Measurements from ENCODE around the gene SPOCK1. TPM values are rescaled to one million over a fixed set of nuclear protein-coding genes. Genes with fewer than 3 reads are reported as not detected.

Gene SPOCK1
- polyA plus RNA-seq, 1 experiment, result 76.0 TPM

GRCh38 chr5:137507150-137507549, 8.0 kb upstream of the SPOCK1 start:
- ChIA-PET CTCF (interaction anchor here (1.1 kb wide), 1 partner anchor 187 kb away, joined by 10 read pairs; no protein-coding TSS in a partner anchor), POLR2A (no interaction called here)
- no peak overlapping the region for H3K4me3 ChIP-seq (ENCODE audit: low read depth, low read length)
- peaks cover 5% of the 10 kb centered on the region for H3K27me3 ChIP-seq (ENCODE audit: control insufficient read depth, insufficient read depth, low read length)
- DNase-seq (ENCODE audit: low read depth, low spot score), result no peak
- TF ChIP-seq CTCF (IDR thresholded peaks at IDR 0.05; ENCODE audit: low read depth, low read length), result no peak
- no peak overlapping the region for H3K27ac ChIP-seq (ENCODE audit: low read depth, low read length)
- H3K9me3 ChIP-seq (ENCODE audit: control insufficient read depth, insufficient read depth, low read length), result no peaks in the 10 kb centered on the region

GRCh38 chr5:137506296-137506695, 7.2 kb upstream of the SPOCK1 start:
- H3K9me3 ChIP-seq (ENCODE audit: control insufficient read depth, insufficient read depth, low read length), result no peaks in the 10 kb centered on the region
- H3K4me3 ChIP-seq (ENCODE audit: low read depth, low read length), result no peak overlapping the region
- no peak for DNase-seq (ENCODE audit: low read depth, low spot score)
- peaks cover 5% of the 10 kb centered on the region for H3K27me3 ChIP-seq (ENCODE audit: control insufficient read depth, insufficient read depth, low read length)
- H3K27ac ChIP-seq (ENCODE audit: low read depth, low read length), result no peak overlapping the region
- no peak for TF ChIP-seq CTCF (IDR thresholded peaks at IDR 0.05; ENCODE audit: low read depth, low read length)
- ChIA-PET POLR2A (no interaction called here), CTCF (no interaction called here)

GRCh38 chr5:137504916-137505315, 5.8 kb upstream of the SPOCK1 start:
- Histone ChIP-seq H3K27ac (ENCODE audit: low read depth, low read length) (no peak overlapping the region), H3K9me3 (ENCODE audit: control insufficient read depth, insufficient read depth, low read length) (no peaks in the 10 kb centered on the region), H3K4me3 (ENCODE audit: low read depth, low read length) (no peak overlapping the region), H3K27me3 (ENCODE audit: control insufficient read depth, insufficient read depth, low read length) (peaks cover 5% of the 10 kb centered on the region)
- CTCF ChIA-PET, result interaction anchor here (1.8 kb wide), 1 partner anchor 184 kb away, joined by 8 read pairs; no protein-coding TSS in a partner anchor
- POLR2A ChIA-PET, result no interaction called here
- TF ChIP-seq CTCF (IDR thresholded peaks at IDR 0.05; ENCODE audit: low read depth, low read length), result no peak
- DNase-seq (ENCODE audit: low read depth, low spot score), result no peak

GRCh38 chr5:137503456-137503855, 4.3 kb upstream of the SPOCK1 start:
- no peaks in the 10 kb centered on the region; the same call in 1 of the 2 replicates for H3K9me3 ChIP-seq (ENCODE audit: control insufficient read depth, insufficient read depth, low read length)
- H3K27ac ChIP-seq (ENCODE audit: low read depth, low read length), result no peak overlapping the region
- ChIA-PET CTCF (no interaction called here), POLR2A (no interaction called here)
- DNase-seq (ENCODE audit: low read depth, low spot score), result no peak
- no peak for TF ChIP-seq CTCF (IDR thresholded peaks at IDR 0.05; ENCODE audit: low read depth, low read length)
- no peak overlapping the region for H3K4me3 ChIP-seq (ENCODE audit: low read depth, low read length)
- H3K27me3 ChIP-seq (ENCODE audit: control insufficient read depth, insufficient read depth, low read length), result peaks cover 5% of the 10 kb centered on the region

- no peak for DNase-seq (ENCODE audit: low read depth, low spot score)
- H3K27ac ChIP-seq (ENCODE audit: low read depth, low read length), result no peak overlapping the region
- CTCF ChIA-PET, result interaction anchor here (2.3 kb wide), 1 partner anchor 183 kb away, joined by 20 read pairs; no protein-coding TSS in a partner anchor
- TF ChIP-seq CTCF (IDR thresholded peaks at IDR 0.05; ENCODE audit: low read depth, low read length), result no peak
- H3K4me3 ChIP-seq (ENCODE audit: low read depth, low read length), result no peak overlapping the region
- H3K9me3 ChIP-seq (ENCODE audit: control insufficient read depth, insufficient read depth, low read length), result no peaks in the 10 kb centered on the region; the same call in 1 of the 2 replicates
- POLR2A ChIA-PET, result no interaction called here
- H3K27me3 ChIP-seq (ENCODE audit: control insufficient read depth, insufficient read depth, low read length), result peaks cover 11% of the 10 kb centered on the region
These were observed 3.5 kb upstream of the SPOCK1 start for GRCh38 chr5:137502632-137503031.

All from AG04450 (cell line).